GM21576 (cell line): ENCODE measurements around the gene ARHGEF12.
"Not testable (repeated sequence)": the region's sequence is repeated elsewhere in the genome, so short reads cannot be mapped to it uniquely, and the experiment has no call there.

Source experiments
- ATAC-seq: cut with Tn5 transposase; IDR thresholded peaks from one replicate; pipeline ENCODE4 v1.9.1; 2021; ENCODE audit warnings: mild to moderate bottlenecking, moderate library complexity; ENCODE audit not compliant: unreplicated experiment

The ARHGEF12 gene

DNA sequence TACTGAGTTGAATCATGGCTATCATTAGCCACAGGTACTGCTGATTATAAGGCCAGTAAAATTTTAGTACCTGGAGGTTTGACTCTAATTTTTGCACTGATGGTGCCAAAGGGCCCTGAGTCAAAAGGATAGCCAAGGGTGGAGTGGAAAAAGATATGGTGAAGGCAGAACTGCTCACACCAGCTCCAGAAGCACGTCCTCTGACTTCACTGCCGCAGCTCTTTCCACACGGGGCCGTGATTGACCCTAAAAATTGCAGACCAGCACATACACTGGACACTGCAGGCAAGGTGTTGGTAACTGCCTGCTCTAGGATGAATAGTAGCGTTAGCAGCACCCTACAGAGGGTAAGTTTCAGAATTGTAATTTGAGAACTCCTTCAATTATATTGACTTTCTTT is 149.9 kb downstream of the ARHGEF12 start:
- no peak for ATAC-seq

DNA sequence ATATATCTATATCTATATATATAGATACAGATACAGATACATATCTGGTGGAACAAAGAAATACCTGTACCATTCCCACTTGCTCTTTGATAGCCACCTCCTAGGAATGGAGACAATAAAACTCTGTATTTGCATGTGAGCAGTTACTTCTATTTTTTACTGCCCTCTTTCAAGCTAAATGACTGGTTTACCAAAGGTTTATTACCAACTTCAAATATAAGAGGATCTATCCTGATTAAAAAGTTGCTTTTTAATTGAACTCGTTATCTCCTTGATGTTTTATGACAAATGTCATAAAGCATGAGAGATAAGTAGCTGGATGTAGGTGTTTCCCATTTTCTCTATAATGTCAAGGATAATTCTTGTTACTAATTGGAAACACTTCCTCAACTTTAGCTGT is 153.6 kb downstream of the ARHGEF12 start:
- ATAC-seq = no peak

DNA sequence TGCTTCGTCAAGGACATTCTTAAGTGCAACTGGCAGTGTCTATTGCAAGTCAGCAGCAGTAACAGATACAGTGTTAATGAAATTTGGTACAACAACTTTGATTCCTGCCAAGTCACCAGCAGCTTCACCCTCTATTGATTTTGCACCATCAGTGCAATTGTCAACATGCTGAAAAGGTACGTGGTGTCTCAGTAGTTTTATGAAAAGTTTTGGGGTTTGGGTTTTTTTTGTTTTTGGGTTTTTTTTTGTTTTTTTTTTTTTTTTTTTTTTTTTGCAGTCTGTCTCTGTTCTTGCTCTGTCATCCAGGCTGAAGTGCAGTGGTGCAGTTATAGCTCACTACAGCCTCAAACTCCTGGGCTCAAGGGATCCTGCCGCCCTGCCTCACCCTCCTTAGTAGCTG is 156.3 kb downstream of the ARHGEF12 start:
- no peak for ATAC-seq

DNA sequence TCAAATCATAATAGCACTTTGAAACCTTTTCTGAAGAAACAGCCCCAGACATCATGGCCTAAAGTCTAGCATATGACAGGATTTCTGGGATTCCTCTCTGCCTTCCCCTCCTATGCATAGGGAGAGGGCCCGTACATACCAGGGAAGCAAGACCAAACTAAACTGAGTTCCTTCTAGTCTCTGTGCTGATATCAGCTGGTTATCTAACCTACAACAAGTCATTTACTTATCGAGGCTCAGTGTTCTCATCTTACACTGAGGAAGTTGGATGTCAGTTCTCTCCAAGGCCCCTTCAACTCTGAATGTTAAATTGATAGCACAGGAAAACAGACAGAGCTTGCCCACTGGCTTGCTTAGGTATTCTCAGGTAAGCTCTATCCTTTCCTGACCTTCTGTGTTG is 158.4 kb downstream of the ARHGEF12 start:
- ATAC-seq = no peak

DNA sequence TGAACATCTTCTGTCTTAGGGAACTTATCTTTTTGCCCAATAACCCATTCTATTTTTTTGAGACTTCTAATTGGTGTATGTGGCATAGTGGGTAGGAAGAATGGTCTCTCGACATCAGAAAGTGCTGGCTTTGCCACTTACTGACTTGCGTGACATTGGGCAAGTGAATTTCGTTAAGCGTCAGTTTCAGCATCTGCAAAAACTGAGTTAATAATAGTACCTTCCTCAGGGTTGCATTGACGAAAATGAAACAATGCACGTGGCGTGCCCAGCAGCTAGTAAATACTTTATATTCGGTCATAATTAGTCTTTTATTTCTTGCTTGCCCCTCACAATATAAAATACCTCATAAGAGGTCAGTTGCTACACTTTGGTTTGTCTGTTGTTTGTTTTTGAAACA is 162.9 kb downstream of the ARHGEF12 start:
- no peak for ATAC-seq

DNA sequence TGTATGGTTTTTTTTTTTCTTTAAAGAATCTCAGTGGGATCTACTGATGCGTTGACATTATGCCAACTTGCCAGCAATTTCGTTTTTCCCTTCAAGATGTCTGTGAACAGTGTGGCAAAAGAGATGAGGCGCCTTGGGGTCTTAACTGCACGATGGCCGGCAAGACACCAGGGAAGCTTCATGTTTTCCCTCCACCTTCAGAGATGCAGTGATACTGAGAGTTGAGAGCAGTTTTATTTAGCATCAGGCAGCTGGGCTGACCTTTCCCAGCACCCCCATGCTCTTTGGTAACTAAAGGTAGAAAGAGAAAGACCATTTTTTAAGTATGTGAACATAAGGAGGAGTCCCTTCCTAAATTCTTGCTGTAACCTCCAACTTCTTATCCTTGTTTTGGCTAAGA is 163.6 kb downstream of the ARHGEF12 start:
- ATAC-seq = no peak

DNA sequence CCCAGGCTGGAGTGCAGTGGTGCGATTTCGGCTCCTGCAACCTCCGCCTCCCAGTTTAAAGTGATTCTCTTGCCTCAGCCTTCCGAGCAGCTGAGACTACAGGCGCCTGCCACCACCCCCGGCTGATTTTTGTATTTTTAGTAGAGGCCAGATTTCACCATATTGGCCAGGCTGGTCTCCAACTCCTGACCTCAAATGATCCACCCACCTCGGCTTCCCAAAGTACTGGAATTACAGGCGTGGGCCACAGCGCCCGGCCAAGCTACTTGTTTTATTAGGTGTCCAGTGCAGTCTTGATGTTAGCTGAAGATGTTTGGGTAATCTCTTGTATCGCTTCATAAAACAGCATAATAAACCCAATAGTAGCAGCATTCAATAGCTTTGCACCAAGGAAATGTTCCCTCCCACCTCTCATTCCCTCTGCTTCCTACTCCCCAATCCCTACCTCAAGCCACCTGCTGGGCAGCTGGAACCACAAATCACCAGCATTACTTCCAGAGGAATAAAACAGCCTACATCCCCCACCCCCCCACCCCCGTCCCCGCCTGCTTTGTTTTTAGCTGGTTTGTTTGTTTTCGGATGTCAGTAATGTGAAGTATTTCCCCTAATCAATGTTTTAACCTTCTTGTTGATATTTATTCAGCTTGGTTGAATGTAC is 164.3 kb downstream of the ARHGEF12 start:
- ATAC-seq = no peak

DNA sequence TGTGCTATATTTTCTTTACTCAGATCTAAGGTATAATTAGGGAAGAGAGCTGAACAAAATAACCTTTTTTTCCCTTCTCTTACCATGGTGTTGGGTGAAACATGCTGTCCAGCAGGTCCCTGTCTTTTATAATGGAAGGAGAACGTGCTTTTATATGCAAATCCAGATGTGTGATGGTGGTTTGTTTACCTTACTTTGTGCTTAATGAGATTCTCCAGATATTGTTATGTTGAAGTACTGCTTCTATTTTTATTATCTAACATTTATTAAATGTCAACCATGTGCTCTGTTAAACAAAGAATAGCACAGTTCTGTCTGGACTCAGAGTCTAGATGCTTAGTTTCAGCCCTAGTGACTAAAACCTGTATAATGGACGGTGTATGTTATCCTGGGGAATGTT is 165.2 kb downstream of the ARHGEF12 start:
- ATAC-seq = no peak

DNA sequence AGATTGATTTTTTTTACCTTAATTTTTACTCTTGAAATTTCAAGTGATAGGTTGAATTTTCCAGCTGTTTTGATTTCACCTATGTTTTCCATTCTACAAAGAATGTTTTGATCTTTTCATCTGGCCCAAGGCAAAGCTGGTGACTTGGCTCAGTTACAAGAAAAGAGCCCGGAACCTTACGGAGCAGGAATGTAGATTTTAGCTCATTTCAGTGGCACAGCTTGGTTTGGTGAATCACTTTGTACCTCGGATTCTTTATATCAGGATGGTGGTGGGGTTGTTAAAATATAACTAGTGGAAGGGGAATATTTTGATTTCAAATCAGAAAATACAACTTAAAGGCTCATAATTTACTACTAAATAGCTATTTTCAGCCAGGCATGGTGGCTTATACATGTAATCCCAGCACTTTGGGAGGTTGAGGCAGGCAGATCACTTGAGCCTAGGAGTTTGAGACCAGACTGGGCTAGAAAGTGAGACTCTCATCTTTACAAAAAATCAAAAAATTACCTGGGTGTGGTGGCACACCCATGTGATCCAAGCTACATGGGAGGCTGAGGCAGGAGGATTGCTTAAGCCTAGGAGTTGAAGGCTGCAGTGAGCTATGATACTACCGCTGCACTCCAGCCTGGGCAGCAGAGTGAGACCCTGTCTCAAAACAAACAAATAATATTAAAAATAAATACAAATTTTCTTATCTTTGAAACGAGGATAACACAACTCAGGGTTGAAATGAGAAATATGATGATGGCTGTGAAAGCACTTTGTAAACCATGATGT is 166.0 kb downstream of the ARHGEF12 start:
- no peak for ATAC-seq

DNA sequence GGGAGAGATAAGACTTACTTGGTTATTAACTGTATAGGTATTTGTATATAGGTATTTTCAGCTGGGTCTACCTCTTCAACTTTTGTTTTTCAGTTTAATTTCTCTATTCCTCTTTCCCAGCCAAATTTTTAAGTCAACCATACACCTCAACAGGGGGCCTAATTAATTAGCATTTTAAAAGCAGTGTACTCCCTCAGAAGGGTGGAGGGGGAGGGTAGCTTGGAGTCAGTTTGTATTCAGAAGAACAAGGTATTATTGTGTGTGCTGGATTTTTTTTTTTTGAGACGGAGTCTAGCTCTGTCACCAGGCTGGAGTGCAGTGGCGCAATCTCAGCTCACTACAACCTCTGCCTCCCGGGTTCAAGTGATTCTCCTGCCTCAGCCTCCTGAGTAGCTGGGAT is 167.3 kb downstream of the ARHGEF12 start:
- not testable (repeated sequence) for ATAC-seq

DNA sequence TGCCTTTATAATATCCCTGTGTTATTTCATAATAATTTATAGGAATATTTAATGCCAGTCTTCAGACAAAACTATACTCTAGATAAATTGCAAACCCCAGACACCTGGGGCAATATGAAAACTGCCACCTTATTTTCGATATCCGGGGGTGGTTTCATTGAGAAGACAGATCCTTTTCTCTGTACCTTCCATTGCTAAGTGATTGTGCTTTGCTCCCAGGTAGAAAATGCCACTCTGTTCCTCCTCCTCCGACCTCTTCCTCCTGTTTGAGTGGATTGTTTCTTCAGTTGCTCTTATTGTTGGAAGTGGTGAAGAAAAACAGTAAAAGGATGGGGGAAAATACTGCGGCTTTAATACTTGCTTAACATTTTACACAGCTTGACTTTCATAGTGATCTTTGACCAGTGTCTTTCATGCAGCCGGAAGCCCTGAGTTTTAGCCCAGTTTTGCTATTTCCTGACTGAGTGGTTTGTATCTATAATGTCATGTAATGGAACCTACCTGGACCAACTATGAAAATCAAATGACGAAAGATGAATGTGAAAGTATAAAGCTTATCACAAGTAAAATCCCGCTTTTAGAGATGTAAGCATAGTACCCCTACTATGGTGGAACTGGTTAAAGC is 169.7 kb downstream of the ARHGEF12 start:
- ATAC-seq = no peak

DNA sequence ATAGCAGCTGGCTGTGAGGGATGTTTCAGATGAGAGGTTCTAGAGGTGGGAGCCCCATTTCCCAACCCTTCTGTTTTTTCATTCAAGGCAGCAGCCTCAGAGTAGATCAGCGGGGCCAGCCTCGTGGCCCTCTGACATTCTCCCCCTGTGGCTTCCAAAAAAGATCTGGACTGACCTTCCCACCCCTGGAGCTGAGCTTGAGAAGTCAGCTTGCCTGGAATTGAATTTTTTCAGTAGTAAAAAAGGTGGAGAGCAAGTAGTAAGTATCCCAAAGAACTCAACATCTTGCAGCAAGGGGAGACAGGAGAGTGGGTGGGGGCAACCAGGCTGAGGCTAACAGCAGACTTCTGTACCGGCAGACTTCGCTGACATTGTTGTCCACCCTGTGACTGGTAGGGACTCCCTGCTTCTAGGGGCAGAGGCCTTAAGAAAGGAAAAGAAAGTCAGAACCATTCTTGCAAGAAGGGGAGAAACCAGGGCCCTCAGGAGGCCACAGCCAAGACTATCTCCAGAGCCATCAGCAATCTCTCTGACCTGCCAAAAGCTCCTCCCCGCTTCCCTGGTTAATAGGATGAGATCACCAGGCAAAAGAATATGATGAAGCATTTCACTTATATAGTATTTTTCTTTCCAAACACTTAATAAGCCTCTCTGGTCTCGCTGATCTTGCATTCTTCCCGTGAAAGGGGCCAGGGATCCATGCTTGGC is 173.3 kb downstream of the ARHGEF12 start:
- no peak for ATAC-seq

DNA sequence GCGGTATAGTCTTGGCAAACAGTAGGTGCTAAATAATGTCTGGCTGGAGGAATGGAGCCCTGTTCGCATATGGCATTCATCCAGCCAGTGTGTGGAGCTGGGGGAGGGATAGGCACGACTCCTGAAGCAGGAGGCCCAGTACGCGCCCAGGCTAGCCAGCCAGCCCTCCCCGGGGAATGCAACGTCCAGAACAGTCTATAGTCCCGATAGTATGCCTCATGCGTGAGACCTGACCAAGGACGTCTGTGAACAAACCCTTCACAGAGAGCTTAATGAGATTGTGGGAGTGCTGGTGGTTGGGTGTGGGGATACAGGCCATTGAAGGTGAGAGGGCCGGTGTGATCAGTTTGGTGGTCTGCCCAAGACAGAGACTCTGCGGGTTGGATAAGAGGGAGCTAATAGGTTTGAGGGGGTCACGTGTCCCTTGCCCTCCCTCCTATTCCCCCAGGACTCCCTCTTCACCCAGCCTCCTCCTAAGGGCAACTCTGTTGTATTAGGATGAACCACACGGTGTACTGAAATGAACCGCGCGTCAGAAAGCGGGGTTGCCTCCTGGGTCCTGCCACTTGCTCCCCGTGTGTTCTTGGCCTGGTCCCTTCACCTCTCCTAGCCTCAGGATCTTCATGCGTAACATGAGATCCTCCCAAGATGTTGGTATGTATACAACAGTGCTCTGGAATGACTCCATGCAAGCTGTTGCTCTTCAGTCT is 174.3 kb downstream of the ARHGEF12 start:
- peak; percentile 7 for ATAC-seq

DNA sequence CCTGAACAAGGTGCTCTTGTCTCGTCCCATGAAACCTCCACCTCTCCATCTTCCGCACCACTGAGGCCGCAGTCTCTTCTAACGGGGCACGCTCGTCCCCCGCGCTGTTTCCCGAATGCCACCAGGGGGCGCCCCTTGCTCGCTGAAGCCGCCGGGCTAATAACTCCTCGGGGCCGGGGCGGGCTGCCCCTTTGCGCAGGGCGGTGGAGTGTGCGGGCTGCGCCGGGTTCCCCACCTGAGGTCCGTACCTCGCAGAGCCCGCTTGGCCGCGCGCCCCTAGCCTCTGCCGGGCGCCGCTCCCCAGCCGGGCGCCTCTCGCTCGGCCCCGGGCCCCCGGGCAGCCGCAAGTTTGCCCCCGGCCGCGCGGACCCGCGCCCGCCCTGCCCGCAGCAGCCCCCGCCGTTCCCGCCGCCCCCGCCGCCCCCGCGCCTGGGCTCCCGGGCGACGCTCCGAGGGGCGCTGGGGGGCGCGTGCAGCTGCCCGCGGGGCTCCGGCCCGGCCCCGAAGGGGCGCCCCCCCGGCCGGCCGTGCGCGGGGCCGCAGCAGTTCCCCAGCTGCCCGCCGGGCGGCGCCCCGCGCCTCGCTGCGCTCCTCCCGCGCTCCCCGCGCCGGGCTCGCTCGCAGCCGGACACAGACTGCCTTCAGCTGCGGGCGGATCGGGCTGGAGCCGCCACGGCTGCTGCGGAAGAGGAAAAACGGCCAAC is 175.1 kb downstream of the ARHGEF12 start, which contains the start of gene GRIK4:
Gene GRIK4 (plus strand): TSS at position 633 of the 704 bp plus-strand sequence. CDS start 148,571 bp downstream, outside the sequence.
- ATAC-seq = peak; percentile 87

DNA sequence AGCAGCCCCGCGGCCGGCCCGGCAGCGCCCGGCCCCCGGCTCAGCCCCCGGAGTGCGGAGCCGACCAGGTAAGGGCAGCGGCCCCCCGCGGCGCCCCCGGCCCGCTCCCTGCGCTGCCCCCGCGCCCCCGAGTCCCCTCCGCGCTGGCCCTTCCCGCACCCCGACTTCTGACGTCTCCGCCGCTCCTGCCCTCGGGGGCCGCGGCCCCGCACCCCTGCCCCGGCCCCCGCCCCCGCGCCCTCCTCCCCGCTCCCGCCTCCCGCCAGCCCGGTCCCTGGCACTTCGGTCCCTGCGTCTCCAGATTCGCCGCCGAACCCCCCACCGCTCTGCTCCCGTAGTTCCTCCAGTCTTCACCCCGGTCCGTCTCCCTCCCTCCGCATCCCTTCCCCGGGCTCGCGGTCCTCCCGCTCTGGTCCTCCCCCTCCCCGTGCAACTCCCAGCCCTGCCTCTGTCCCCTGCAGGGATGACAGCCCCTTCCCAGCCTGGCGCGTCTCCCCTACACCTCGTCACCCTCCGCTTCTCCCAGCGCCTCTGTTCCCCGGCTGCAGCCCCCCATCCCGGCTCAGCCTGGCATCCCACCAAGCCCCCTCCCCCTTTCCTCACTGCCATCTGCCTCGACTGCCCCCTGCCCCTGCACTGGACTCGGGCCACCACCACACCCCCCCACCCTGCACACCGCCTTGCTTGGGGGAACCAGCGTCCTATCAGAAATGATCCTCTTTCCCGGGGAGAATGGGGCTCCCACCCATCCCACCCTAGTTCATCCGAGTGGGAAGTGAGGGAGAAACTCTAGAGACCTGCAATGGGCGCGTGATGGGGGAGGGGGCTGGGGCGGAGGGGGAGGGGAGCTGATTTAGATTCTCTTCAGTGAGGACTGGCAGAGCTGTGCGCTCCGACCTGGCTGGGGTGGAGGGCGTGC is 175.9 kb downstream of the ARHGEF12 start:
- no peak for ATAC-seq

DNA sequence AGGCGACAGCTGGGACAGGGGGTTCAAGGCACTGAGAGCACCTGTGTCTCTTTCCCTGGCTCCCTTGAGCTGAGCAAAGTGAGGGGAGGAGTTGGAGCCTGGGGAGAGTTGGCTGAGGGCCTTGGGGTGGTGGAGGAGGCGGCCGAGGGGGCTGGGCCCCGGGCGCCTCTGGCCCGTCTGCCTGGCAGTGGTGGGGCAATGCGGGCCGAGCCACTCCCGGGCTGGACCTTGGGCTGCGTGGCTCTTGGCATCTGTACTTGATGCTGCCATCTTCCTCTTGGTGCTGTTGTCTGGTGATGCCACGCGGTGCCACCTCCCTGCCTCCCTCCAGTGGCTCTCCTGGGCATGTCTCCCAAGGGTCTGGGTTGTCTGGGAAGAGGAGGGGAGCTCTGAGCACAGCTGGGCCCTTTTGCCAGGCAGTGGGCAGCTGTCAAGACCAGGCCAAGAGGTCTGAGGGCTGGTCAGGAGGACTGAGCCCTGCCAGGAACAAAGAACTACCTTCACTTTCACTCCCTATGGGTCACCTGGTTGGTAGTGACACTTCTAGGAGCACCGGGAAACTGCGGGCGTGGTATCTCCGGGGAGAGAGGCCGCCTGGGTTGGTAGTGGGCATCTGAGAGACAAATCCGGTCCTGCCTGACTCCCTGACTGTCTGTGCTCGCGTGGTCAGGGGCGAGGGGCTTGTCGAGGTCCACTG is 176.7 kb downstream of the ARHGEF12 start:
- ATAC-seq = no peak

DNA sequence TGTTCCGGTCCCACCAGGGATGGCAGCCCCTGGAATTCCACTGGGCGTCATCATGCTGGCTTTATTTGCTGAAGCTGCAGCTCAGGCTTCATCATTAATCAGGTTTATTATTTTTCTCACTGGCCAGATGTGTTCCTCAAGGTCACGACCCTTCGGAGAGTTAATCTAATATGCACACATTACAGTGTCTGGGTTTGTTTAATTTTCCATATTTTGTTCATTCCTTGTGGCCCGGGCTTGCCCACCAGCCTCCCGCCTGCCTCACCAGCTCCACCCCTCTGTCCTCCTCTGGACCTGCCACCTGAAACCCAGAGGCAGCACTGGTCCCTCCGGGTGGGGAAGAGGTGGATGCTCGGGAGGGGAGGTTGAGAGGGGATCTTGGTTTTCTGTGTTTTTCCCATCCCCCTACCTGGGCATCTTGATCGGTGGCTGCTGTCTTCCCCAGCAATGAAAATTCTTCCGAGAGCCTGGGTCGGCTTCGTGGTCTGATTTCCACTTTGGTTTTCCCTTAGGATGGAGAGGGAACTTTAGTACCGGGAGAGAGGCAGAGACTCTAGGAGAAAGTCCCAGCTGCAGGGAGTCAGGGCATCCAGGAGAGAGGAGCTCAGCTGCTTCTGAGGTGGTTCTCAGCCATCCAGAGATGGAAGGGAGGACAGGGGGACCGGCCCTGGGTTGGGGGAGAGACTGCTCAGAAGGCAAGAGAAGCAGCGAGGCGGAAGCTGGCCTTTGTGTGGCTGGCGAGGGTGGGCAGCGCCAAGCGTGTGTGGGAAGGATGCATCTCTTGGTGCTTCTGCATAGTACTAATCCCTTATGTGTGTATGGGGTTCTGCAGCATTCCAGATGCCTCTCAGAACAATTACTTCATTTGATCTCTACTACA is 177.5 kb downstream of the ARHGEF12 start:
- ATAC-seq = no peak
